ENCODE results near the gene PCDHGB6. TPM values are rescaled to one million over a fixed set of nuclear protein-coding genes. Genes with fewer than 3 reads are reported as not detected.

The PCDHGB6 gene
- total RNA-seq, 1 donor from 2014 or later = 2.5 TPM

Other genes starting within 250 kb of the PCDHGB6 start
- 0.19 and 1.1 TPM in 2 replicates for gene PCDHB7, start 235.4 kb upstream of the PCDHGB6 start, total RNA-seq
- under 0.01 and 1.4 TPM in 2 replicates for gene PCDHB8, start 230.2 kb upstream of the PCDHGB6 start, total RNA-seq
- 0.19 and 1.7 TPM in 2 replicates for gene PCDHB16, start 225.6 kb upstream of the PCDHGB6 start, total RNA-seq
- gene PCDHB9, start 220.9 kb upstream of the PCDHGB6 start, total RNA-seq = under 0.01 and 0.56 TPM in 2 replicates
- gene PCDHB10, start 215.7 kb upstream of the PCDHGB6 start, total RNA-seq = 0.19 and 1.7 TPM in 2 replicates
- 0.19 and 0.85 TPM in 2 replicates for gene PCDHB11, start 208.4 kb upstream of the PCDHGB6 start, total RNA-seq
- gene PCDHB12, start 199.3 kb upstream of the PCDHGB6 start, total RNA-seq = under 0.01 and 0.28 TPM in 2 replicates
- 0.19 and 1.1 TPM in 2 replicates for gene PCDHB13, start 194.1 kb upstream of the PCDHGB6 start, total RNA-seq
- gene PCDHB14, start 184.7 kb upstream of the PCDHGB6 start, total RNA-seq = 0.58 and 2.5 TPM in 2 replicates
- 0.38 and 1.4 TPM in 2 replicates for gene PCDHB15, start 162.6 kb upstream of the PCDHGB6 start, total RNA-seq
- gene SLC25A2, start 104.0 kb upstream of the PCDHGB6 start, total RNA-seq = under 0.01 and 0.19 TPM in 2 replicates
- gene TAF7, start 87.2 kb upstream of the PCDHGB6 start, total RNA-seq = 90.2 and 102 TPM in 2 replicates
- 0.38 and 1.4 TPM in 2 replicates for gene PCDHGA1, start 77.5 kb upstream of the PCDHGB6 start, total RNA-seq
- gene PCDHGA2, start 69.3 kb upstream of the PCDHGB6 start, total RNA-seq = 1.5 and 3.1 TPM in 2 replicates
- gene PCDHGA3, start 64.2 kb upstream of the PCDHGB6 start, total RNA-seq = 0.38 and 1.7 TPM in 2 replicates
- 0.38 and 3.1 TPM in 2 replicates for gene PCDHGB1, start 57.9 kb upstream of the PCDHGB6 start, total RNA-seq
- gene PCDHGA4, start 53.0 kb upstream of the PCDHGB6 start, total RNA-seq = 2.9 and 8.2 TPM in 2 replicates
- 1.2 and 2.5 TPM in 2 replicates for gene PCDHGB2, start 48.0 kb upstream of the PCDHGB6 start, total RNA-seq
- gene PCDHGA5, start 43.9 kb upstream of the PCDHGB6 start, total RNA-seq = 0.58 and 1.1 TPM in 2 replicates
- gene PCDHGB3, start 37.8 kb upstream of the PCDHGB6 start, total RNA-seq = 1.9 and 4.5 TPM in 2 replicates
- 1.5 and 3.1 TPM in 2 replicates for gene PCDHGA6, start 34.1 kb upstream of the PCDHGB6 start, total RNA-seq
- gene PCDHGA7, start 25.3 kb upstream of the PCDHGB6 start, total RNA-seq = 1.5 and 3.7 TPM in 2 replicates
- gene PCDHGB4, start 20.3 kb upstream of the PCDHGB6 start, total RNA-seq = 9.6 and 22.0 TPM in 2 replicates
- gene PCDHGA8, start 15.4 kb upstream of the PCDHGB6 start, total RNA-seq = 1.3 and 2.8 TPM in 2 replicates
- gene PCDHGB5, start 10.1 kb upstream of the PCDHGB6 start, total RNA-seq = 17.8 and 21.4 TPM in 2 replicates
- 2.1 and 3.1 TPM in 2 replicates for gene PCDHGA9, start 5.2 kb upstream of the PCDHGB6 start, total RNA-seq
- gene PCDHGA10, start 5.0 kb downstream of the PCDHGB6 start, total RNA-seq = 1.2 and 3.4 TPM in 2 replicates
- gene PCDHGB7, start 9.7 kb downstream of the PCDHGB6 start, total RNA-seq = 1.9 and 4.5 TPM in 2 replicates
- 3.1 and 4.5 TPM in 2 replicates for gene PCDHGA11, start 13.0 kb downstream of the PCDHGB6 start, total RNA-seq
- 6.7 and 14.7 TPM in 2 replicates for gene PCDHGA12, start 22.5 kb downstream of the PCDHGB6 start, total RNA-seq
- 24.7 and 31.0 TPM in 2 replicates for gene PCDHGC3, start 67.9 kb downstream of the PCDHGB6 start, total RNA-seq
- gene PCDHGC4, start 77.0 kb downstream of the PCDHGB6 start, total RNA-seq = 0.77 and 1.1 TPM in 2 replicates
- 1.7 and 2.0 TPM in 2 replicates for gene PCDHGC5, start 81.1 kb downstream of the PCDHGB6 start, total RNA-seq
- gene DIAPH1, start 211.0 kb downstream of the PCDHGB6 start, total RNA-seq = 16.1 and 41.4 TPM in 2 replicates
- 43.1 and 49.1 TPM in 2 replicates for gene HDAC3, start 228.8 kb downstream of the PCDHGB6 start, total RNA-seq
- 2.7 and 3.7 TPM in 2 replicates for gene RELL2, start 229.0 kb downstream of the PCDHGB6 start, total RNA-seq
- 18.6 and 40.3 TPM in 2 replicates for gene FCHSD1, start 243.4 kb downstream of the PCDHGB6 start, total RNA-seq

Data from regular cardiac myocyte (primary cell).